Fibroblast of lung (primary cell): ENCODE measurements around the gene PHETA2. TPM values are rescaled to one million over a fixed set of nuclear protein-coding genes. Genes with fewer than 3 reads are reported as not detected.
"Not testable (repeated sequence)": the region's sequence is repeated elsewhere in the genome, so short reads cannot be mapped to it uniquely, and the experiment has no call there.

ENCODE experiments used
- DNase-seq, 2 donors: peaks; one replicate each; pipeline versions ENCODE4 v3.0.0 to v3.0.0-alpha.2; 2010; ENCODE audit warnings: low read depth in 2 of 2
- H2AFZ ChIP-seq: 2 replicates; pipeline ENCODE4 v1.5.1; 2012; ENCODE audit warnings: low read length, control low read depth, inconsistent platforms
- H3K27ac ChIP-seq: 2 replicates; pipeline ENCODE4 v1.5.1; 2011; ENCODE audit warnings: low read length, control low read depth; ENCODE audit not compliant: insufficient read depth
- H3K27me3 ChIP-seq: 2 replicates; pipeline ENCODE4 v1.5.1; 2011; ENCODE audit warnings: mild to moderate bottlenecking, low read length; ENCODE audit not compliant: control insufficient read depth, insufficient read depth
- H3K36me3 ChIP-seq: 2 replicates; pipeline ENCODE4 v1.5.1; 2011; ENCODE audit warnings: low read length; ENCODE audit not compliant: control insufficient read depth, insufficient read depth
- H3K4me1 ChIP-seq: 2 replicates; pipeline ENCODE4 v1.5.1; 2011; ENCODE audit warnings: low read length; ENCODE audit not compliant: control insufficient read depth, insufficient read depth; ENCODE audit errors: extremely low read depth
- H3K4me2 ChIP-seq: 2 replicates; pipeline ENCODE4 v1.5.1; 2011; ENCODE audit warnings: low read length, control low read depth; ENCODE audit not compliant: insufficient read depth; ENCODE audit errors: extremely low read depth
- H3K4me3 ChIP-seq, 4 experiments: fragments of 200-600 bp in 1 of 4; sonication (generic) in 1 of 4; replicated peaks in 1 of 4; 2 replicates each; pipeline ENCODE4 v1.5.1; 2011 to 2016; ENCODE audit warnings: low read length in 4 of 4, low read depth in 3 of 4, mild to moderate bottlenecking in 3 of 4, control low read depth in 2 of 4, inconsistent platforms in 1 of 4, mixed read lengths in 1 of 4; ENCODE audit not compliant: insufficient read depth in 1 of 4; ENCODE audit errors: control extremely low read depth in 1 of 4
- H3K79me2 ChIP-seq: 2 replicates; pipeline ENCODE4 v1.5.1; 2012; ENCODE audit warnings: mild to moderate bottlenecking, low read length, inconsistent platforms; ENCODE audit not compliant: control insufficient read depth, insufficient read depth
- H3K9ac ChIP-seq: 2 replicates; pipeline ENCODE4 v1.5.1; 2011; ENCODE audit warnings: mild to moderate bottlenecking, low read length, control low read depth; ENCODE audit not compliant: insufficient read depth
- H3K9me3 ChIP-seq: 2 replicates; pipeline ENCODE4 v1.5.1; 2012; ENCODE audit warnings: low read depth, low read length; ENCODE audit not compliant: control insufficient read depth, insufficient read depth
- H4K20me1 ChIP-seq: 2 replicates; pipeline ENCODE4 v1.5.1; 2011; ENCODE audit warnings: low read length; ENCODE audit not compliant: control insufficient read depth, insufficient read depth; ENCODE audit errors: extremely low read depth
- EZH2 ChIP-seq: IDR thresholded peaks from 2 replicates; pipeline ENCODE4 v1.5.1; 2012; ENCODE audit warnings: low read length, control low read depth, mild to moderate bottlenecking; ENCODE audit errors: missing control alignments
- polyA plus RNA-seq, 2 donors: library from polyadenylated mRNA; depleted of rRNA in 1 of 2; stranded (reverse) in 1 of 2; unstranded in 1 of 2; fragments of >200 nt; gene quantifications; 2 replicates each; pipeline ENCODE4 v1.2.1, GENCODE V29; 2011 to 2012; ENCODE audit warnings: missing spikeins in 1 of 2
- total RNA-seq: library from RNA; depleted of rRNA; stranded (reverse); fragments of >200 nt; gene quantifications from 2 replicates; pipeline ENCODE4 v1.2.1, GENCODE V29; 2014
- TF ChIP-seq, protein P1 (sequence below), 2 donors: IDR thresholded peaks in 1 of 2; conservative IDR thresholded peaks in 1 of 2; 1 replicate in 1 of 2; 2 replicates in 1 of 2; pipeline ENCODE4 v1.5.1; 2011 to 2012; ENCODE audit warnings: low read length in 2 of 2, control low read depth in 1 of 2, inconsistent platforms in 1 of 2, low read depth in 1 of 2, mild to moderate bottlenecking in 1 of 2

PHETA2 gene
- total and polyA plus RNA-seq, 2 donors (not counting 1 experiment from before 2014, with no cell fraction given): 19.2 to 20.0 TPM

DNA sequence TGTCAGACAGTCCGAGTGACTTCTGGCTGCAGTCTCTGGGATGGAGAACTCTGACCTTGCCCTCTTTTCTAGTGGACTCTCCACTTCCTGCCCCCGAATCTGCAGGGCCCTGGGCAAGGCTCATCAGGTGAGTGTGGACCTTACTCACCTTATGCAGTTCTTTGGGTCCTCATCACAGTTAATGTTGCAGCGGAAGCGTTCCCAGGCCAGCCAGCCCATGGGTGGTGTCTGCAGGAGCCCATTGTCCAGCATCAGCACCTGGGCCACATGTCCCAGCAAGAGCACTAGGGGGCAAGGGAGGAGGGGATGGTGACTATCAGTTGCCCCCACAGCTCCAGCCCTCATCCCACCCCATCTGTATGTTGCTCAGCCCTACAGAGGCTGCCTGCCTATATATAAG lies 5.8 kb upstream of the PHETA2 start:
- no peak overlapping the region for H3K4me2 ChIP-seq
- no peak overlapping the region for H2AFZ ChIP-seq
- no peaks in the 10 kb centered on the region for H3K9me3 ChIP-seq
- H4K20me1 ChIP-seq: no peaks in the 10 kb centered on the region
- H3K27me3 ChIP-seq: no peaks in the 10 kb centered on the region
- H3K79me2 ChIP-seq: no peaks in the 10 kb centered on the region
- no peak for DNase-seq
- H3K36me3 ChIP-seq: peaks cover 6% of the 10 kb centered on the region
- H3K9ac ChIP-seq: no peak overlapping the region
- peaks cover 5% of the 10 kb centered on the region for H3K4me1 ChIP-seq
- no peak overlapping the region for H3K4me3 ChIP-seq
- TF ChIP-seq EZH2: no peak
- TF ChIP-seq, protein P1, sequence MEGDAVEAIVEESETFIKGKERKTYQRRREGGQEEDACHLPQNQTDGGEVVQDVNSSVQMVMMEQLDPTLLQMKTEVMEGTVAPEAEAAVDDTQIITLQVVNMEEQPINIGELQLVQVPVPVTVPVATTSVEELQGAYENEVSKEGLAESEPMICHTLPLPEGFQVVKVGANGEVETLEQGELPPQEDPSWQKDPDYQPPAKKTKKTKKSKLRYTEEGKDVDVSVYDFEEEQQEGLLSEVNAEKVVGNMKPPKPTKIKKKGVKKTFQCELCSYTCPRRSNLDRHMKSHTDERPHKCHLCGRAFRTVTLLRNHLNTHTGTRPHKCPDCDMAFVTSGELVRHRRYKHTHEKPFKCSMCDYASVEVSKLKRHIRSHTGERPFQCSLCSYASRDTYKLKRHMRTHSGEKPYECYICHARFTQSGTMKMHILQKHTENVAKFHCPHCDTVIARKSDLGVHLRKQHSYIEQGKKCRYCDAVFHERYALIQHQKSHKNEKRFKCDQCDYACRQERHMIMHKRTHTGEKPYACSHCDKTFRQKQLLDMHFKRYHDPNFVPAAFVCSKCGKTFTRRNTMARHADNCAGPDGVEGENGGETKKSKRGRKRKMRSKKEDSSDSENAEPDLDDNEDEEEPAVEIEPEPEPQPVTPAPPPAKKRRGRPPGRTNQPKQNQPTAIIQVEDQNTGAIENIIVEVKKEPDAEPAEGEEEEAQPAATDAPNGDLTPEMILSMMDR (conservative IDR thresholded peaks at IDR 0.05 in 1 of 2, IDR thresholded peaks at IDR 0.05 in 1 of 2; ENCODE audit: low read depth in 1 of 2, low read length in 2 of 2): no peak
- H3K27ac ChIP-seq: no peak overlapping the region

DNA sequence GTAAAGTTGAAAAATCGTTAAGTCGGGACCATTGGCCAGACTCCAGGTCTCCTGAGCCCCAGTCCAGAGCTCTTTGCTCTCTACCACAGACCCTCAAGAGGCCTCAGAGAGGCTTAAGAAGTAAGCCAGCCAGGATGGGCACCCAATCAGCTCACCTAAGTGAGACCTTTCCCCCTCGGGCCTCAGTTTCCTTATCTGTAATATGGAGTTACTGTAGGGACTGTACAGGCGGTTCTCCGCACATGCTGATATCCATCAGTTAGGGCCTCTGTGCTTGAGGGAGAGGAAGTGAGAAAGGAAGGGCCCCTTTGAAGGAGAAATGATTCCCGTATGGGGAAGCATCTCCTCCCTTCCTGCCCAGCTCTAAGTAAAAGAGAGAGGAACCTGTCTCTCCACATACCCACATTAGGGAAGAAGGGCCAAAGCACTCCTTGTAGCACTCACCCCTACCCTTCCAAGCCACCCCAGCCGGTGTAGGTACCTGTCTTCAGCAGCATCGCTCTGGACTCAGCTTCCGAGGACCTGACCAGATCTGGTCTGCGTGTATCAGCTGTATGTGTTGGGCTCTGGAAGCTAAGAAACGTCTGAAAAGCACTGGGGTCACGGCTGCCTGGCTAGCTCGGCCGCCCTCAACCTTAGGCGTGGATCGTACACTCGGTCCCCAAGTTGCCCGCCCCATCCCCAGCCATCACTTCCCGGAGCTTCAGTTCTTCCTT lies 4.1 kb upstream of the PHETA2 start:
- H3K79me2 ChIP-seq: no peaks in the 10 kb centered on the region
- peaks cover 6% of the 10 kb centered on the region for H3K36me3 ChIP-seq
- H3K4me1 ChIP-seq: peaks cover 8% of the 10 kb centered on the region
- H3K4me3 ChIP-seq: peak overlapping the region; percentile 69 to 79 (median 76)
- no peaks in the 10 kb centered on the region for H3K27me3 ChIP-seq
- H3K9me3 ChIP-seq: no peaks in the 10 kb centered on the region
- peak overlapping the region; percentile 76 for H3K27ac ChIP-seq
- peak overlapping the region; percentile 100 for H3K4me2 ChIP-seq
- peak overlapping the region; percentile 86 for H2AFZ ChIP-seq
- H3K9ac ChIP-seq: peak overlapping the region; percentile 68
- H4K20me1 ChIP-seq: no peaks in the 10 kb centered on the region
- no peak for TF ChIP-seq EZH2
- TF ChIP-seq, protein P1 (conservative IDR thresholded peaks at IDR 0.05 in 1 of 2, IDR thresholded peaks at IDR 0.05 in 1 of 2; ENCODE audit: low read depth in 1 of 2, low read length in 2 of 2): no peak
- no peak for DNase-seq

DNA sequence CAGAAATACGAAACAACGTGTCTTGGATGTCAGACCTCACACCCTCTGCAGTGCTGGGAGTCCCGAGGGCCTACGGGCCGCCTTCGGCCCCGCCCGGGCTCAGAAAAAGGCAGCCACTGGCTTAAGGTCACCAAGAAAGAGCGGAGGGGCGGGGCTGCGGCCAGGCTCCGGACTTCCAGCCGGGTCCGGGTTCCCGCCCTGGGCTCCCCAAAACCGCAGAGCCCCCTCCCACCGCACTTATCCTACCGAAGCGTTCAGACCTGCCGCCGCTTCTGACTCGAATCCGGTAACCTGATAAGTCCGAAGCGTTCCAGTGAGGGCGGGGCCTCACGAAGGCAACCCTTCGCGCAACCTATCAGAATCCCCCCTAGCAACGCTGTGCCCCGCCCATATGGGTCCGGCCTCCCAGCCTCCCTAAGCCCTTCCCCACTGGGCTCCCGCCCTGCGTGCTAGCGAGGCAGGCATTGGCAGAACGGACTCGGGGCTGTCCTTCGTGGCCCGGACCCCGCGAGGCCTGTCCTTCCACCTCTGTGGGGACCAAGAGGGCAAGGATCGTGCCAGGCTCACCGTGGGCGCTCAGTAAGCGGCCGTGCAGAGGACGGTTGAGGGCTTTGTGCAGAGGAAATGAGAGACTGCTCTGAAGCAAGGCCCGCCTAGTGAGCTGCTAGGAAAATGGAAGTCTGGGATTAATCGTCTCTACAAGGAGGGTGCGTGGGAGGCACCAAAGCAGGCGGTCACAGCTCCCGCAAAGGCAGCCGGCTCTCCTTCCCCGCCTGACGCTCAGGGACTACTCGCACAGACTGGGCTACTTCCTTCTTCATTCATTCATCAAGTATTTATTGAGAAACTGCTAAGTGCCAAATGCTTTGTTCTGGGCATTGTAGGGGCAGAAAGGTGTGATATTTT lies 3.3 kb upstream of the PHETA2 start, which contains the start of gene NAGA:
NAGA (minus strand) TSS at position 296 of the 906 bp plus-strand sequence. CDS start 515 bp downstream, outside the sequence.
- peak within 1 kb of the TSS; percentile 76 for H3K27ac ChIP-seq
- DNase-seq: peak; percentile 95 to 98
- peak within 1 kb of the TSS; percentile 68 for H3K9ac ChIP-seq
- peak within 1 kb of the TSS; percentile 69 to 79 (median 76) for H3K4me3 ChIP-seq
- no peaks in the 10 kb centered on the region for H3K27me3 ChIP-seq
- peak within 1 kb of the TSS; percentile 93 for H2AFZ ChIP-seq
- no peaks in the 10 kb centered on the region for H3K9me3 ChIP-seq
- TF ChIP-seq, protein P1 (conservative IDR thresholded peaks at IDR 0.05 in 1 of 2, IDR thresholded peaks at IDR 0.05 in 1 of 2; ENCODE audit: low read depth in 1 of 2, low read length in 2 of 2): no peak
- peaks cover 8% of the 10 kb centered on the region for H3K4me1 ChIP-seq
- no peaks in the 10 kb centered on the region for H3K79me2 ChIP-seq
- H3K36me3 ChIP-seq: peaks cover 5% of the 10 kb centered on the region
- H4K20me1 ChIP-seq: no peaks in the 10 kb centered on the region
- peak within 1 kb of the TSS; percentile 100 for H3K4me2 ChIP-seq

DNA sequence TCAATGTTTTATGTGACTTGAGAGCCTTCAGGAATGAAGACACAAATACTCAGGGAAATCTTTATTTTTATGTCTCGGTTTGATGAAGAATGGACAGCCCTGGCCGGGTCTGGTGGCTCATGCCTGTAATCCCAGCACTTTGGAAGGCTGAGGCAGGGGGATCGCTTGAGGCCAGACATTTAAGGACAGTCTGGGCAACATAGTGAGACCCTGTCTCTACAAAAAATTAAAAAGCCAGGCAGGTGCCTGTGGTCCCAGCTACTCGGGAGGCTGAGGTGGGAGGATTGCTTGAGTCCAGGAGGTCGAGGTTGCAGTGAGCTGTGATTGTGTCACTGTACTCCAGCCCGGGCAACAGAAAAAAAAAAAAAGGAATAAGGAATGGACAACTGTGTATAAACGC lies 2.5 kb upstream of the PHETA2 start:
- not testable (repeated sequence) for DNase-seq, H3K9ac ChIP-seq, H3K4me1 ChIP-seq, H3K27ac ChIP-seq, H4K20me1 ChIP-seq, H3K79me2 ChIP-seq, H3K9me3 ChIP-seq, H2AFZ ChIP-seq, H3K27me3 ChIP-seq, H3K36me3 ChIP-seq
- Histone ChIP-seq H3K4me2 (peak overlapping the region; percentile 99), H3K4me3 (peak overlapping the region in 2 of 4 experiments; percentile 72 to 79)
